Measurements from ENCODE around the gene SMTN.

DNA sequence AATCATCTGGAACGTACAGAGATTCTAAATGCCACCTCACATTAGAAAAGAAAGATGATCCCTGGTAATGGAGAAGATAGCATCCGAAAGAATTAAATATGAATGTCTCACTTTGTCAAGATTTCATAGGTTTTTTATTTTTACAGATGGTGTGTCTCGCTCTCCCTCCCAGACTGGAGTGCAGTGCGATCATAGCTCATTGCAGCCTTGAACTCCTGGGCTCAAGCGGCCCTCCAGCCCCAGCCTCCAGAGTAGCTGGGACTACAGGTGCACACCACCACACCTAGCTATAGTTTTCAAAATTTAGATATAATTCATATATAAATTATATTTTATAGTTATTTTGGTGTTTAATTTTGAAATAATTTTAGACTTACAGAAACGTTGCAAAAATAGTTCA lies 16.7 kb upstream of the SMTN start:
- TF ChIP-seq, protein P1, sequence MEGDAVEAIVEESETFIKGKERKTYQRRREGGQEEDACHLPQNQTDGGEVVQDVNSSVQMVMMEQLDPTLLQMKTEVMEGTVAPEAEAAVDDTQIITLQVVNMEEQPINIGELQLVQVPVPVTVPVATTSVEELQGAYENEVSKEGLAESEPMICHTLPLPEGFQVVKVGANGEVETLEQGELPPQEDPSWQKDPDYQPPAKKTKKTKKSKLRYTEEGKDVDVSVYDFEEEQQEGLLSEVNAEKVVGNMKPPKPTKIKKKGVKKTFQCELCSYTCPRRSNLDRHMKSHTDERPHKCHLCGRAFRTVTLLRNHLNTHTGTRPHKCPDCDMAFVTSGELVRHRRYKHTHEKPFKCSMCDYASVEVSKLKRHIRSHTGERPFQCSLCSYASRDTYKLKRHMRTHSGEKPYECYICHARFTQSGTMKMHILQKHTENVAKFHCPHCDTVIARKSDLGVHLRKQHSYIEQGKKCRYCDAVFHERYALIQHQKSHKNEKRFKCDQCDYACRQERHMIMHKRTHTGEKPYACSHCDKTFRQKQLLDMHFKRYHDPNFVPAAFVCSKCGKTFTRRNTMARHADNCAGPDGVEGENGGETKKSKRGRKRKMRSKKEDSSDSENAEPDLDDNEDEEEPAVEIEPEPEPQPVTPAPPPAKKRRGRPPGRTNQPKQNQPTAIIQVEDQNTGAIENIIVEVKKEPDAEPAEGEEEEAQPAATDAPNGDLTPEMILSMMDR (IDR thresholded peaks at IDR 0.05) = no peak
- no peak for TF ChIP-seq POLR2A (IDR thresholded peaks at IDR 0.05)
